ENCODE data around the gene MPC2.

Gene MPC2

DNA sequence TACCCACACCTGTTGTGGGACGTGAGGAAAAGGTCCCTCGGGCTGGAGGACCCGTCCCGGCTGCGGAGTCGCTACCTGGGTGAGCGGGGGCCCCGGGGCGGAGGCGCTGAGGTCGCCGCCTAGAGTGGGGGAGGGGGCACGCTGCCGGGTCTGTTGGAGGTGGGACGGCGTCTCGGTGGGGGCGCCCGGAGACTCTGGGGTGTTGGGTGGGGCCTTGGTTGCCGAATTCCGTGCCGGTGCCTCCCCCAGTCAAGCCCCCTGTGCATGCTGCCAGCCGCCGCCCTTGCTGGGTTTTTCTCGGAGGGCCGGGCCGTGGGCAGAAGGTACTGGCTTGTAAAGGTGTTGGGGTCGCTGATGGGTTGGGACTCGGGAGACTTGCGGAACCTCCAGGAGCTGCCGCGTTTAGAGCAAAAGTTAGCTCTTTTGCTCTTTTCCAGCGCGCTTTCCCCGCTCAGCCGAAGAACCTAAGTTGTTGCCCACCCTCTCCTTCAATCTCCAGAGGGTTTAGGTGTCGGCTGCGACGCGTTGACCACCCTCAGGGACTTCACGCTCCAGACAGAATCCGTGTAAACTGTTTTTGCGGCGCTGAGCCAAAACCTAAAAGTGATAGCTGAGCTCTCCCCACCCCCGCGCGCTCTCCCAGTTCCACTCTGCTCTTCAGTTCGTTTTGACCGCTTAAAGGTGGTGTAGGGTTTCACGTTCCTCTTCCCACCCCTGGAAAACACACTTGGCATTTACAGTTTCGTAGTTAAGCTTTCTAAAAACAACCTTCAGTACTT lies at the start of gene MPC2:
MPC2 (minus strand) TSS at position 143 of the 779 bp plus-strand sequence. CDS start 1,231 bp downstream, outside the sequence.
- DNase-seq (ENCODE audit: low read depth in 2 of 2) = peak; percentile 35 to 39

DNA sequence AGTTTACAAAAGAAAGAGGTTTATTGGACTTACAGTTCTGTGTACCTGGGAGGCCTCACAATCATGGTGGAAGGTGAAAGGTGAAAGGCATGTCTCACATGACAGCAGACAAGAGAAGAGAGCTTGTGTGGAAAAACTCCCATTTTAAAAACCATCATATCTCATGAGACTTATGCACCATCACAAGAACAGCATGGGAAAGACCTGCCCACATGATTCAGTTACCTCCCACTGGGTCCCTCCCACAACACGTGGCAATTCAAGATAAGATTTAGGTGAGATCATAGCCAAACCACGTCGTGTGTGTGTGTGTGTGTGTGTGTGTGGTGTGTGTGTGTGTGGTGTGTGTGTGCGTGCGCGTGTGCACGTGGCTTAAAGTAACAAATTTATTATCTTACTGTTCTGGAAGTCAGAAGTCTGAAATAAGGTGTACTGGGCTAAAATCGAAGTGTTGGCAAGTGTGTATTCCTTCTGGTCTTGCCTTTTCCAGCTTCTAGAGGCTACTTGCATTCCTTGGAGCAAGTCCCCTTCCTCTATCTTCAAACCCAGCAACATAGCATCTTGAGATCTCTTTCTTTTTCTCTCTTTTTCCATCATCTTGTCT lies 48.1 kb upstream of the MPC2 start:
- DNase-seq (ENCODE audit: low read depth in 2 of 2) = no peak

DNA sequence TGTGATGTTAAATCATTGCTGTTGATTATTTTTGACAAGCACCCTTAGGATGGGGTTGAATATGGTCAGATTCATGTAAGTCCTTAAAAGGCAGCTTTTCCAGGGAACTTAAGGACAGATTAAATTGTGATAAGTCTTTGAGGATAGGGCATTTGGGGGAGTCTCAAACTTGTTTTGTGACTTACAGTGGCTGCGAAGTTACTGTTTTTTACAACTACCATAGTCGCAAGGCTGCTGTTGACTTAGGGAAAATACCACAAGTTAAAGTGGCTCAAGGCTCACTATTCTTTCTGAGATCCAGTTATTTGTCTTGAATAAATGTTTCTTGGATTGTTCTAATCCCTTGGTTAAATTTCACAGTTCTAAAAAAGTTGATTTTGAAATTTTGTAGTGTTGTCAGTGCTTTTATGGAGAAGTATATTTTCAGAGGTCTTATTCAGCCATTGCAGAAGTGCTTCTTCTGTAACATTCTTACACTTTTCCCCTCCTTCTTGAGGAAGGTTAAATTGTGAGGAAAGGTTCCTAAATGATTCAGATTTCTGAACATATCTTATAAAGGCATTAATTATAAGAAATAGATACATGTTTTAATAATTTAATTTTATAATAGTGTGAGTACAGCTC lies 47.0 kb upstream of the MPC2 start:
- no peak for DNase-seq (ENCODE audit: low read depth in 2 of 2)

DNA sequence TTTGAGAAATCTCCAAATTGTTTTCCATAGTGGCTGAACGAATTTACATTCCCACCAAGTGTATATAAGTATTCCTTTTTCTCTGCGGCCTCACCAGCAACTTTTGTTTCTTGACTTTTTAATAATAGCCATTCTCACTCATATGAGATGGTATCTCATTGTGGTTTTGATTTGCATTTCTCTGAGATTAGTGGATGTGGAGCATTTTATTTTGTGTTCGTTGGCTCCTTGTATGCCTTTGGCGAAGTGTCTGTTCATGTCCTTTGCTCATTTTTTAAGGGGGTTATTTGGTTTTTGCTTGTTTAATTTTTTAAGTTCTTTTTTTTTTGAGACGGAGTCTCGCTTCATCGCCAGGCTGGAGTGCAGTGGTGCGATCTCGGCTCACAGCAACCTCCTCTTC lies 45.1 kb upstream of the MPC2 start:
- DNase-seq (ENCODE audit: low read depth in 2 of 2) = no peak

DNA sequence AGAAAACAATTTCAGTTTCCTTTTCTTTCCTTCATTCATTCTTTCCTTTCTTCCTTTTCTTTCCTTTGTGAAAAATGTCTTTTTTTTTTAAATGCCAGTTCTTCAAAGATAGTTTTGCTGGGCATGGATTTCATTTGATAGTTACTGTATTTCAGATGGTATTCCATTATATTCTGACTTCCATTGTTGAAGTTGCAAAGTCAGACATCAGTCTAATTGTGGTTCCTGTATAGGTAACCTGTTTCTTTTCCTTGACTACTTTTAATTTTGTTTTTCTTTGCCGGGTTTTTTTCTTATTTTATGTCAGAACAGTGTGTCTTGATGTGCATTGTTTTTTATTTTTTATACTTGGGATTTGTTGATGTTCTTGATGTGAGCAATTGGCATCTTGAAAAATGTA lies 40.4 kb upstream of the MPC2 start:
- no peak for DNase-seq (ENCODE audit: low read depth in 2 of 2)

DNA sequence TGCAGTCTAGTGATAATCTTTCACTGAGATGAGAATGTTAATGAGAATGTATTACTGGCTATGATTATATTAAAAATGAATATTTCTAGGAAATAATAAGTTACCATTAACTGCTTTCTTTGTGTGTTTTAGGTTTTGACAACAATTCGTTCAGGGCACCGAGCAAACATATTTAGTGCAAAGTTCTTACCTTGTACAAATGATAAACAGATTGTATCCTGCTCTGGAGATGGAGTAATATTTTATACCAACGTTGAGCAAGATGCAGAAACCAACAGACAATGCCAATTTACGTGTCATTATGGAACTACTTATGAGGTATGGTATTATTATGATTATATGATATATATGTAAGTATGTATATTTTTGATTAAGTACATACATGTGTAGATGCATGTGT lies 37.8 kb upstream of the MPC2 start:
- no peak for DNase-seq (ENCODE audit: low read depth in 2 of 2)

DNA sequence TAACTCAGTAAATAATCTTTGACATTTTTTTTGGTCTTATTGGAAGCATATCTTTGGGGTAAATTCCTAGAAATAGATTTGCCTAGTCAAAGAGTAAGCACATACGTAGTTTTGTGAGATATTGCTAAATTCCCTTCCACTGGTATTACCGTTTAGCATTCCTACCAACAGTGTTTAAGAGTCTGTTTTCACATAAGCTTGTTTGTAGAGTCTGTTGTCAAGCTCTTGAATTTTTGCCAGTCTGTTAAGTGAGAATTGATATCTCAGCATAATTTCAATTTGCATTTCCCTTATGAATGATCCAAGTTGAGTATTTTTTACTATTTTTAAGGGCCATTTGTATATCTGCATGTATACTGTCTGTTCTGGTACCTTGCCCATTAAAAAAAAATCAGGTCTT lies 37.0 kb upstream of the MPC2 start:
- DNase-seq (ENCODE audit: low read depth in 2 of 2) = no peak

DNA sequence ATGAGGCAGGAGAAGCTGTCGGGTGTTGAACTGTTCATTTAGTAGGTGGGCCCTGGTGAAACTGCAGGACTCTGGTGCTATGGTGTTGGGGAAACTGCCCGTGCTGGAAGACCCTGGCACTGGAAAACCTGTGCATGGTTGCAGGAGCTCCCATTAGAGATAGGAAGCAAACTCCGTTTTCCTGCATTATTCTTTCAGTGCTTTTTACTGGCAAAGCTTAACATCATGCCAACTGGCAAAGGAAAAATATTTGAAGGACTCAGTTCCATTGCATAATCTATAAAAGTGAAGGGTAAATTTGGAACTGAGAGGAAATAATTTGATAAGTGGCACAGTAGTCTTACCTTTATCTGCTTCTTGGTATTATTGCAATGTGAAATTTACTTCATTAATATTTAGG lies 31.7 kb upstream of the MPC2 start:
- DNase-seq (ENCODE audit: low read depth in 2 of 2) = no peak

DNA sequence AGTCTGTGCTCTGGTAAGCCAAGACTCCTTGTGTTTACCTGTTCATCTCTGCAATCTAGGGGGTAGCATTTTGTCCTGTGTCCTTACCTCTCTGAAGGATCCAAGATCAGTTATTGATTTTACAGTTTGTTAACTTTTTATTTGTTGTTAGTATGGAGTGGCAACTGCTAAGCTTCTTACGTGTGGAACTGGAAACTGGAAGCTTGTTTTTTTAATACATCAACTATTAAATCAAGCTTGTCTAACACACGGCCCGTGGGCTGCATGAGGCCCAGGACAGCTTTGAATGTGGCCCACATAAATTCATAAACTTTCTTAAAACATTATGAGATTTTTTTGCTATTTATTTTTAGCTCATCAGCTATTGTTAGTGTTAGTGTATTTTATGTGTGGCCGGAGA lies 29.2 kb upstream of the MPC2 start:
- DNase-seq (ENCODE audit: low read depth in 2 of 2) = no peak

DNA sequence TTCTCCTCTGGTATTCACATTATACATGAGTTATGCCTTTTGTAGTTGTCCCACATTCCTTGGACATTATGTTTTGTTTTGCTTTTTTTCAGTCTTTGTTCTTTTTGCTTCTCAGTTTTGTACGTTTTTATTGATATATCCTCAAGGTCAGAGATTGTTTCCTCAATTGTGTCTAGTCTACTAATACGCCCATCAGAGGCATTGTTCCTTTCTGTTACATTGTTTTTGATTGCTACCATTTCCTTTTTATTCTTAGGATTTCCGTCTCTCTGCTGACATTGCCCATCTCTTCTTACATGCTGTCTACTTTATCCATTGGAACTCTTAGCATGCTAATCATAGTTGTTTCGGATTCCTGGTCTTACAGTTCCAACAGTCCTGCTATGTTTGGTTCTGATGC lies 27.8 kb upstream of the MPC2 start:
- DNase-seq (ENCODE audit: low read depth in 2 of 2) = no peak

DNA sequence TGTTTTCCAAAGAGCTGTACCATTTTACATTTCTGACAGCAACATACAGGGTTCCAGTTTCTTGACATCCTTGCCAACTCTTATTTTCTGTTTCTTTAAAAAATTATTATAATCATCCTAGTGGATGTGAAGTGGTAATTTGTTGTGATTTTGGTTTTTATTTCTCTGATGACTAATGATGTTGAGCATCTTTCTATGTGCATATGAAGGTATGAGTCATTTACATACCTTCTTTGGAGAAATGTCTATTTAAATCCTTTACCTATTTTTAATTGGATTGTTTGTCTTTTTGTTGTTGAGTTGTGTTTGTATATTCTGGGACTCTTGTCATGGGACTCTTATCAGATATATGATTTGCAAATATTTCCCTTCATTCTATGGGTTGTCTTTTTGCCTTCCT lies 20.8 kb upstream of the MPC2 start:
- no peak for DNase-seq (ENCODE audit: low read depth in 2 of 2)

DNA sequence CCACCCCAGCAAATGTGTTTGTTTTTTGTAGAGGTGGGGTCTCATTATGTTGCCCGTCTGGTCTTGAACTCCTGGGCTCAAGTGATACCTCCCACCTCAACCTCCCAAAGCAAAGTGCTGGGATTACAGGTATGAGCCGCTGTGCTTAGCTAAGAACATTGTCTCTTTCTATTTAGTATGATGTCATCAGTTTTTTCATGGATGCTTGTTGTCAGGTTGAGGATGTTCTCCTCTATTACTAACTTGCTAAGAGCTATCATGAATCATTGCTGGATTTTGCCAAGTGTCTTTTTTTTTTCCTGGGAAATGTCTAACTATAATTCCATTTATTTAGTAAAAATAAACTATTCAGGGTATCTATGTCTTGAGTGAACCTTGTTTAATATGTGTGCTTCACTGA lies 19.0 kb upstream of the MPC2 start:
- no peak for DNase-seq (ENCODE audit: low read depth in 2 of 2)

DNA sequence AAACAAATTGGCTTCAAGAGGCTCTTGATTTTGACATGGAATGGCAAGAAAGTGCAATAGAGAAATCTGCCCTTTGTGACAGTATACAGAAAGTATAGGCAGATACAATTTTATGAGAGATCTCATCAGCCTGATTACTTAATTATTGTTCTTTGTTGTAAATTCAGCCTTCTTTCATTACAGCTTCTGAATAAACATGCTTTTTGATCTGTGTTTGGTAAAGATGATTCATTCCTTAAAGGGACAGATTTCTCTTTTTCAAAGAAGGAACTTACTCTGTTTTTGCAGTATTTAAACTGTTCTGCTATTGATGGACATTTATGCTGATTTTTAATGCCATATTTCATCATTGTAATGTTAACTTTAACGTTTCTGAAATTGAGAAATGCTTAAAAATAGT lies 13.7 kb upstream of the MPC2 start:
- no peak for DNase-seq (ENCODE audit: low read depth in 2 of 2)

DNA sequence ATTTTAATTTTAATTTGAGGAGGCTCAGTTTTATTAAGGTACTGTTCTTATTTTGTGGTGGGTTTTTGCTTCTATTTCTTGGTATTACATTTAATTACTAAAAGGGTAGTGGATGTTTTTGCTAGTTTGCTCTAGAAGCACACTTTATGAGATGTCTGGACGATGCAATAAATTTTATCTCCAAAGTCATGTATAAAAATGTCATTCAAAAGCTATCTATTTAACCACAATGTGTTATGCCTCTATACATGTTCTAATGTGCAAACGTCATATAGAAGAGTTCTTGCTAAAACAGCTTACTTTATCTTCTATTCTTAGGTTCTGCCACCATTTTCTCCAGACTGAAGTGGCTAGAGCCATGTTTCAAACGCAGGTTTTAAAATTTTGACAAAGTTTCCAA lies 12.9 kb upstream of the MPC2 start:
- no peak for DNase-seq (ENCODE audit: low read depth in 2 of 2)

DNA sequence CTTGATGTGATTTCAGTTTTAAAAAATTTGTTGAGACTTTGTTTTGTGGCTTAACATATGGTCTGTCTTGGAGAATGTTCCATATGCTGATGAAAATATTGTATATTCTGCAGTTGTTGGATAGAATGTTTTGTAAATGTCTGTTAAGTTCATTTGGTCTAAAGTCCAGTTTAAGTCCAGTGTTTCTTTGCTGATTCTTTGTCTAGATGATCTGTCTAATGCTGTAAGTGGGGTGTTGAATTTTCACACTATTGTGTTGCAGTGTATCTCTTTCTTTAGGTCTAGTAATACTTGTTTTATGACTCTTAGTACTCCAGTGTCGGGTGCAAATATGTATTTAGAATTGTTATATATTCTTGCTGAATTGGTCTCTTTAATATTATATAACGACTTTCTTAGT lies 10.9 kb upstream of the MPC2 start:
- DNase-seq (ENCODE audit: low read depth in 2 of 2) = no peak

DNA sequence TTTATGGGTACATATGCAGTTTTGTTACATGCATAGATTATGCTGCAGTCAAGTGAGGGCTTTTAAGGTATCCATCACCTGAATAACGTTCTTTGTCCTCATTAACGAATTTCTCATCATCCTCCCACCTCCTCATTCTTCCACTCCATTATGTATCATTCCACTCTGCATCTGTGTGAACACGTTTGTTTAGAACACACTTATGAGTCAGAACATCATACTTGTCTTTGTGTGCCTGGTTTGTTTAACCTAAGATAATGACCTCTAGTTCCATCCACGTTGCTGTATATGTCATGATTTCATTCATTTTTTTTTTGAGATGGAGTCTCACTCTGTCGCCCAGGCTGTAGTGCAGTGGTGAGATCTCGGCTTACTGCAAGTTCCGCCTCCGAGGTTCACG lies 6.7 kb upstream of the MPC2 start:
- DNase-seq (ENCODE audit: low read depth in 2 of 2) = no peak

DNA sequence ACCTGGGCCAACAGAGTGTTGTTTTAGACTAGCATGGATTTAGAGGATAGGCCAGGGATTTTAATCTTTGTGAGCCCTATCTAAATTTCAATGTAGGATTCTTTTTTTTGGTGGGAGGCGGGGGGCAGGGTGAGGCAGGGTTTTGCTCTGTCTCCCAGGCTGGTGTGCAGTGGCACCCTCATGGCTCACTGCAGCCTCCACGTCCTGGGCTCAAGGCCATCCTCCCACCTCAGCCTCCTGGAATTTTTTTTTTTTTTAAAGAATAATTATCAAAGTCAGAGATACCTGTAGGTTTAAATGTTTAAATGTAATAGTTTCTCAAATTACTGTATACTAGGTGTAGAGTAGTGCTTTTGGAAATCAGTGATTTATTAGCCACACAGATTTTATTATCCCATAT lies 3.4 kb upstream of the MPC2 start:
- DNase-seq (ENCODE audit: low read depth in 2 of 2) = no peak

DNA sequence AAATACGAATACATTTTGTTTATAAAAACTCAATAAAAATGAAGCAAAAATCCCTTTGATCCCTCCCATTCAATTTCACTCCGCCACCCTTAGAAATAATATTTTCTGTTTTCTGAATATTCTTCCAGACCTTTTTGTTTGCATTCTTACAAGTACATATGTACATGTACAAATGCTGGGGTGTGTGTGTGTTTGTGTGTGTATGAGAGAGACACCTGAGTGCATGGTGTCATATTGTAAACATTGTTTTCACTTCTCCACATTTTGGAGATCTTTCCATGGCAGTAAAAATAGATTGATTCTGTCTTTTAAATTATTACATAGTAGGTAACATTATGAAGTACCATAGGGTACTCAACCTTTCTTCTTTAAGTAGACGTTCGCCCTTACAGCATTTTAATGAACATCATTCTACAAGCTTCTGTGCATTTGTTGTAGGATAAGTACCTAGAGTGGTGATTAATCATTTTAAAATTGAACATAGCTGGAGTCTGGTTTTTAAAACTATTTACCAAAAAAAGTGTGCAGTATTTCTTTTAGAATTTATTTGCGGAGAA lies 1.3 kb upstream of the MPC2 start:
- DNase-seq (ENCODE audit: low read depth in 2 of 2) = no peak

DNA sequence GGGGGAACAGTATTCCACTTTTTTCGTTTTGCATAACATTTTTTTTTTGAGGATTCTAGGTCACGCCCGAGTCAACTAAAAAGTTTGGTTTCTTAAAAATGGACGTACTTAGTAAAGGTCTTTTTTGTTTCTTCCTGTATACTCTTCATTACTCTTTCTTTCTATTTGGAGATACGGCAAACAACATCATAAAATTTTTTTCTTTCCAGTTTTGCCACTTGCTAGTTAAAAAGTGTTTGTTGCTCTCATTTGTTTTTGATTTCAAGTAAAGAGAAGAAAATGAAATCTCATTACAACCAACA lies 788 bp upstream of the MPC2 start:
- no peak for DNase-seq (ENCODE audit: low read depth in 2 of 2)

DNA sequence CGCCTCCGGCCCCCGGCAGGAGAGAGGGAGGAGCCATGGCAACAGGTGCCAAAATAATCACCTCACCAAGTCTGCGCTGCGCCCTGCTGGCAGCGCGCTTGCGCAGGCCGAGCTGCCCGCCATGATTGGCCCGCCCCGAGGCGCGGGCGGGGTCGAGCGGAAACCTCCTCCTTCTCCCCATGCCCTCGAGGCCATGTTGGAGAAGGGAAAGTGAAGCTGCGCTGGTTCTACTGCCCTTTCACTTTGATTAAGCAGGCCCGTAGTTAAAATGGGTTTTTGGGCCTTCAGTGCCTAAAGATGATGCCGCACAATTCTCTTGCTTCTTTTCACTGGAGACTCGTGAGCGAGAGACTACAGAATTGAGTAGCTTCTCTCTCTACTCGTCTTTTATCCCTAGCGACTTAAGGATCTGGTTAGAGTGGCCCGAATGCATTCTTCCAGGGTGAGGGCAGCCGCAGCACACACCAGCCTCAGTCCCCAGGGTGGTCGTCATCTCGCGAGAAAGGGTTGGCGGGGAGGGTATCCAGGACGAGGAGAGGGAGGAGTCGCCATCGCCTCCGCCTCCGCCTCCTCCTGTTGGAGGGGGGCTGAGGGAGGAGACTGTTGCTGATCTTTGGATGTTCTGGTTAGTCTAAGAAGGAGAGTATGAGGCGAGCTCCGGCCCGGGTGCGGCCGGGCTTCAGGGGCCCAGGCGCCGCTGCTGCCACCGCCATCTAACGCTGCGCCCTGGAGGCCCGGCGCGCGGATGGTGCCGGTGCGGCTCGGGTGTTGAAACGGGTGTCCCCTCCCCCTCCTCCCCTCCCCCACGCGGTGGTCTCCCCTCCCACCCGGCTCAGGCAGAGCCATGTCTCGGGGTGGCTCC lies 573 bp downstream of the MPC2 start, which contains the start of gene DCAF6:
DCAF6 (plus strand) TSS at position 616 of the 862 bp plus-strand sequence; CDS start at position 845, 229 bp downstream.
- DNase-seq (ENCODE audit: low read depth in 2 of 2) = peak; percentile 94 to 95

DNA sequence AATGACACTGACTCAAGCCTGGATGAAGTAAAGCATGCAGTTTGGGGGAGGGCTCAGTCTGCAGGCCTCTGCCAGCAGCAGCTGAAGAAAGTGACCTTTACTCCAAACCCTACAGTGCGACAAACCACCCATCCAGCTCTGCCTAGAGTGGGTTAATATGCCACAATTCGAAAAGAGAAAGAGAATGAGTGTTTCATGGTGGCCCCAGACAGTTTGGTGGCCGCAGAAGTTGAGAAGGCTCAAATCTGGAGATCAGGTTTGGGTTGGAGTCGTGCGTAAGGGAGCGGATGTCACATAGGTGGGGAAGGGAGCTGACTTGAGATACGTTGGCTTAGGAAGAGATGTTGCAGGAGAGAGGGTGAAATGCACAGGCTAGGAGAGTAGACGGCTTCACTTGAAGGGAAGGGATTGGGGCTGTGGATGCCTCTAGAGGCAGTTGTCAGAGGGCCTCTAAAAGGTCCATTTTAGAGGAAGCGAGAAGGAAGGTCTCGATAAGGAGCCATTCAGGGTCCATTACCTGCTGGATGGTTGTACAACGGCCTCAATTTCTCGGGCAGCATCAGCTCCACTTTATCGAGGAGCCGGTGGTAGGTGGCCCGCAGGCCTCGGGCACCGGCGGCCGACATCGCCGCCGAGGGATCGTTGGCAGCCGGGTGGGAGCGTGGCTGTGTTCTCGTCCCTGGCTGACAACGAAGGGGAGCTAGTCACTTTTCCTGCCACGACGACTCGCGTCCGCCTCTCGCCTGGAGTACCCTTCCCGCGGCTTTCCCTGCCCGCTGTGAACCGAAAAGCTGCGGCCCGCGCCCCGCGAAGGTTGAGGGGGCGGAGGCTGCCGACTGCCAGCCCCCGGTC lies 1.4 kb downstream of the MPC2 start:
- DNase-seq (ENCODE audit: low read depth in 2 of 2) = no peak
